GF-D8 (cell line): ENCODE results near the gene SNX24.
"Not testable (repeated sequence)": the region's sequence is repeated elsewhere in the genome, so short reads cannot be mapped to it uniquely, and the experiment has no call there.

ENCODE experiments used
- DNase-seq: peaks from one replicate; lab custom pipeline; 2025; lab: John Stamatoyannopoulos, UW

The SNX24 gene

GRCh38 chr5:122967625-122968024 lies 122.2 kb downstream of the SNX24 start:
- no peak for DNase-seq

GRCh38 chr5:122968056-122968455 lies 122.6 kb downstream of the SNX24 start:
- DNase-seq = not testable (repeated sequence)

GRCh38 chr5:122971333-122971732 lies 125.9 kb downstream of the SNX24 start:
- DNase-seq = no peak

GRCh38 chr5:122972877-122973276 lies 127.5 kb downstream of the SNX24 start:
- no peak for DNase-seq

GRCh38 chr5:122973759-122974158 lies 128.3 kb downstream of the SNX24 start:
- not testable (repeated sequence) for DNase-seq

- DNase-seq = not testable (repeated sequence)
Measured at GRCh38 chr5:122974251-122974650, 128.8 kb downstream of the SNX24 start.

- no peak for DNase-seq
Measured at GRCh38 chr5:122977319-122977718, 131.9 kb downstream of the SNX24 start.

- DNase-seq = no peak
Measured at GRCh38 chr5:122978068-122978467, 132.7 kb downstream of the SNX24 start.

- DNase-seq = no peak
Measured at GRCh38 chr5:122978644-122979297, 133.4 kb downstream of the SNX24 start.

GRCh38 chr5:122981846-122982245 lies 136.4 kb downstream of the SNX24 start:
- no peak for DNase-seq

GRCh38 chr5:122982376-122982775 lies 137.0 kb downstream of the SNX24 start:
- no peak for DNase-seq

GRCh38 chr5:122984425-122984824 lies 139.0 kb downstream of the SNX24 start:
- DNase-seq = no peak

GRCh38 chr5:122985006-122985700 lies 139.7 kb downstream of the SNX24 start:
- DNase-seq = no peak

- DNase-seq = no peak
Measured at GRCh38 chr5:122985954-122986721, 140.7 kb downstream of the SNX24 start.

GRCh38 chr5:122996091-122996490 lies 150.7 kb downstream of the SNX24 start:
- no peak for DNase-seq

GRCh38 chr5:122997294-122997693 lies 151.9 kb downstream of the SNX24 start:
- no peak for DNase-seq

GRCh38 chr5:122999947-123000563 lies 154.6 kb downstream of the SNX24 start:
- DNase-seq = no peak

- no peak for DNase-seq
Measured at GRCh38 chr5:123000731-123001130, 155.3 kb downstream of the SNX24 start.

- DNase-seq = no peak
Measured at GRCh38 chr5:123001808-123002207, 156.4 kb downstream of the SNX24 start.

GRCh38 chr5:123007182-123007581 lies 161.8 kb downstream of the SNX24 start:
- no peak for DNase-seq

GRCh38 chr5:123007754-123008153 lies 162.3 kb downstream of the SNX24 start:
- DNase-seq = no peak

- no peak for DNase-seq
Measured at GRCh38 chr5:123012321-123012720, 166.9 kb downstream of the SNX24 start.

- no peak for DNase-seq
Measured at GRCh38 chr5:123014689-123015088, 169.3 kb downstream of the SNX24 start.
